HG02884 (cell line): ENCODE results near the gene PGS1.

Experiments used
- ATAC-seq: cut with Tn5 transposase; IDR thresholded peaks from one replicate; pipeline ENCODE4 v1.9.1; 2021; ENCODE audit warnings: mild to moderate bottlenecking, moderate library complexity; ENCODE audit not compliant: unreplicated experiment

Gene PGS1

DNA sequence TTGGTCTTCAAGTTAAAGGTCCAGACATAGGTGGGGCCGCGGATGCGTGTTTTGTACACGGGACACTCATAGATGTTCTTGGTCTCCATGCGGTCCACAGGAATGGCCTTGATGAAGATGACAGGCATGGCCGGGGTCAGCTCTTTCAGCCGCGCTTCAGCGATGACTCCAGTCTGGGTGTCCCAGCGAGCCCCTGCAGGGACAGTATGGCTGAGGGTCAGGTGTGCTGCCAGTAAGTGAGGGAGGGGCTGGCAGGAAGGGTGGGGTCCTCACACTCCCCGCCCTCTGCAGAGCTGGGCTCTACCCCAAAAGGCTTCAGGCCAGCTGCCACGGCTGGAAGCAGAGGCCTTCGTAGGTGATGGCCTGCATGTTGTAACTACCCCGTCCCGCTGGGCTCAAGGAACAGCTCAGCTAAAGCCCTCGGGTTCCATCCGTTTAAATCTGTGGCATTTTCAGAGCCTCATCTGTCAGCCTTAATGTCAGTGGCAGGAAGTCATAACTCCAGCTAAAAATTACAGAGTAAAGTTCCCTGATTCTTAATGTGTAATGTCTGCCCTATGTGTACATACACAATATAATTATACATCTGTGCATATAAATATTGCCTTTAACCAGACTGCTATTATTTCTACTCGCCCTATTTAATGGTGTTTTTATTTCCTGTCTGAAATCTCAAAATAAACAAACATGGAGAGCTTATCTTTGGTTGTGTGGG, 45.7 kb downstream of the PGS1 start:
- no peak for ATAC-seq

DNA sequence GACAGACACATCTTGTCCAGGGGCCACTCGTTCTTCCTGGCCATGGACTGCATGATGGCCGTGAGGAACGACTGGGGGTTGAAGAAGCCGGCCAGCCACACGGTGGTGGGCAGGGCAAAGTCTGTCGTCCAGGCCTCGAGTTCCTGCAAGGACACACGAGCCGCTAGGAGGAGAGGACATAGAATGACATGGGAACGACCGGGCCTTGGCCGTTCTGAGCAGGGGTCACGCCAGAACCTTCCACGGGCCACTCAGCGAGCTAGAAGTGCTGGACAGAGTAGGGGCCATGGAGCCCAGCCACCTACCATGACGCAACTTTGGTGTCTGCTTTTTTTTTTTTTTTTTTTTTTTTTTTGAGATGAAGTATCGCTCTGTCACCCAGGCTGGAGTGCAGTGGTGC, 47.0 kb downstream of the PGS1 start:
- ATAC-seq: no peak

DNA sequence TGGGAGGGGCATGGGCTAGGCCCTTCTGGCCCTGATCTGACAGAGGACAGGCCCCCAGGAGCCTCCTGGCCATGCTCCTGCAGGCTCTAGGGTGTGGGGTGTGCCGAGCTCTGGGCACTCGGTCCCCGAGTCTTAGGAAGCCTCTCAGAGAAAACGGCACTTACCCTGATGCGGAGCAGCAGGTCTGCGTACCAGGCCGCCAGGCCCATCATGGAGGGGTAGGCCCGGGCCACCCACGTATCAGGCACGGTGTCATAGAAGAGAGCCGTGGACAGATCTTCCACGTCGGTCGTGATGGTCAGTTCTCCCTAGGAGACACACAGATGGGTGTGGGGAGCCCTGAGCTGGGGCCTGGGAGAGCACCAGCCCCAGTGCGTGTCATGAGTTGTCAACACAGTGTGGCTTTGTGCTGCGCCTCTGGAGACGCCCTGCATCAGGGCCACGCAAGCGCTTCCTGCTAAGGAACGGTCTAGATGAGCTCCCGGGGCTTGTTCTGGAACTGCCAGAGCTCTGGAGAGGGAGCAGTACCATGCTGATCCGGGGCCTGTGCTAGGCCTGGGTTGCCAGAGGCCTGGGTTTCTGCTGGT, 47.9 kb downstream of the PGS1 start:
- ATAC-seq: no peak

DNA sequence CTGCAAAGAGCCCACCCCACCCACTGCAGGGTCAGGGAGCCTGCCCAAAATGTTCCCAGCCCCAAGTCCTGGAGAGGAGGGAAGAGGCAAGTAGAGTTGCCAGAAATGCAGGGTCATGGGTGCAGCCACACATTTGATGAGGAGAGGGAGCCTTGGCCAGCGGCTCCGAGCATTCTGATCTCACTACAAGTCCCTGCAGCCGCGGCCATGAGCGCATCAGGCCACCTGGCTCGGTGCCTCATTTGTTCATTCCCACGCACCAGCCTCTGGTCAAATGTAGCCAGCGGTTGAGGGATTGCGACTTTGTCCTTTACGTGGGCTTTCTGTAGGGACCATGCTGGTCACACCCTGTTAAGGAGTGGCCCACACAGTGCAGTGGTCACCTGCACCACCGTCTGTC, 48.7 kb downstream of the PGS1 start:
- no peak for ATAC-seq

DNA sequence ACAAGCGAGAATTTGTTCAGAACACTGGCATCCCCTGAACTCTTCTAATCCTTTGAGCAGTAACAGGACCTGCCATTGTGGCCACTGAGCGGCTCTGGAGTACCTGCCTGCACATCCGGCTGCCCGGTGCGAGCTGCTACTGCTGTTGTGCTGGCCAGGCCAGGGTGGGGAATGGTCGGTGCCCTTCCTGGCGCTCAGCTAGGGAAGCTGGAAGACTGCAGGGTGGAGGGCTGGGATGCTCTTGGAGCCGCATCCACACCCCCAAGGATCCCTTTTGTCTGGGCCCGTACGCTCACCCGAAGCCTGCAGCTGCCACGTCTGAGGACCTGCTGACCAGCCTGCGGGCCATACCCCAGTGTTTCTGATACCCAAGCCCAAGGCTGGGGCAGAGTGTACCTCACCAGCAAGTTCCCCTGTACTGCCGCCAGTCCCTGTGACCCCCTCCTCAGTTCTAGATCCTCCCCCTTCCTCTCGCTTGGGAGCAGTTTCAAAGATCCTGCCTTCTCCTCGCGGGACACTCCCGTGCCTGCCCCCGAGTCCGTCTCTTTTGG, 49.7 kb downstream of the PGS1 start:
- no peak for ATAC-seq

DNA sequence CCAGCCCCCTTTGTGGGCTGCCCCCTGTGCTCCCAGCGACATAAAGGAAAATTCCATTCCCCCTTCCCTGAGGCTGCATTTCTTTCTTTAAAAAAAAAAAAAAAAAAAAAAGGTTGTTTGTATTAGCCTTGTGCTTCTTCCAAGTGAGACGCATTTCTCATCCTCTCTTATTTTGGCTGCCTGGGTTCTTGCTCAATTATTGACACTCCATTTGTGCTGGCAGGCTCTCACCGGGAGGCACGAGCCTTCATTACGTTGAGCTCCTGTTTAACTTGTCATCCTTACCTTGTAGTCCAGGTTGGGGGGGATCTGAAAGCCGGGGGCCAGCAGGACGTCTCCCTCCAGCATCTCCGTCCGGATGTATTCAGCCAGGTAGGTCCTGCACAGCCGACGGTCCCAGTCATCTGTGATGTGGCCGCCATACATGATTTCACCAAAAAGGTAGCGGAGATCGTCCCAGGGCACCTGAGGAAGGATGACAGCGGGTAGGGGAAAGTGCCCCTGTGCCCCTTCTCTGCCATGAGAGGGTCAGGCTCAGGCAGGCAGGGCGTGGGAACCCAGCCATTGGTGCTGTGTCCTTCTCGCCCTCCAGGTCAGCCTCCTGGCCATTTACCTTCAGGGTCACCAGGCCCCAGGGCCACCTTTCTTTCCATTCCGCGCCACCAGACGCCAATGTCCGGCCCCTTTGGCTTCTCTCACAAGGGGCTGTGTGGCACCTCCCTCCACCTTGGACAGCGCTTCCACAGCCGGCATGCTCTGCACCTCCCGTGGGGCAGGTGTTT, 50.6 kb downstream of the PGS1 start:
- no peak for ATAC-seq

DNA sequence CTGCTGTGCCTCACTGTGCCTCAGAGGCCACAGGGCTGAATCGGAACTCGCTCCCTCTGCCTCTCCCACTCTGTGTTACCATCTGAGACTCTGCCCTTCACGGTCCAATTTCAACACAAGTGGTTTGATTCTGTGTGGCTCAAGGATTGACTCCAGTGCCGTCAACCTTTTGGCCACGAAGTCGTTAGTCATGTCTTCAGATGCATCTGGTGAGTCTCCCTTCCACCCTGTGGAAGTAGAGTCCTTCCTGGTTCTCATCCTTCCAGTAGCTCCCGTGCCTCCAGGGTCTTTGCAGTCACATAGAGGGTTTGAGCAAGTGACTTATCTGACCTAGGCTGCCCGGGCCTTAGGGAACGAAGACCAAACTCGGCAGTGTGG, 51.2 kb downstream of the PGS1 start:
- ATAC-seq: no peak

DNA sequence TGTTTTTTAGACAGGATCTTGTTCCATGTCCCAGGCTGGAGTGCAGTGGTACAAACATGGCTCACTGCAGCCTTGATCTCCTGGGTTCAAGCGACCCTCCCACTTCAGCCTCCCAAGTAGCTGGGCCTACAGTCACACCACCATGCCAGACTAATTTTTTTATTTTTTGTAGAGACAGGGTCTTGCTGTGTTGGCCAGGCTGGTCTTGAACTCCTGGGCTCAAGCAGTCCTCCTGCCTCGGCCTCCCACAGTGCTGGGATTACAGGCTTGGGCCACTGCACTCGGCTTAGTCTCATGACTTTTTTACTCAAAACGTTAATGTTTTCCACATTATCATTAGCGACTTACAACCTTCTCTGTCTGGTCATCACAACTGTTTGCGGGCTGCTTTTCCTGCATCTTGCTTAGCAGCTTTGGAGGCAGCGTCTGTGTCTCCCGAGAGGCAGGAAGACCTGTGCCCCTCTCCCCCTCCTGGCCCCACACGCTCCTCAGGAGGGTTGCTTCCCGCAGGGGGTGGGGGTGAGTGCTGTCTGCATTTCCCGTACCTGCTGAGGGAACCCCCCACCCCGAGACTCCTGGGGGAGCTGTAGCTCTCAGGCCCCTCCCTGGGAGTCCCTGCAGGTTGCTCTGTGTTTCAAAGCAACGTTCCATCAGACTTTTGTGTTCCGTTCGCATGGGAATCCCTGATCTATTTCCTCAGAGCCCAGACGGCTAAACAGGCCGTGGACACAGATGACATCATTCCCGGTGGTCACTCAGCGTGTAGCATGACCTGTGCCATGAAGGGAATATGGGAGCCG, 52.6 kb downstream of the PGS1 start:
- no peak for ATAC-seq

DNA sequence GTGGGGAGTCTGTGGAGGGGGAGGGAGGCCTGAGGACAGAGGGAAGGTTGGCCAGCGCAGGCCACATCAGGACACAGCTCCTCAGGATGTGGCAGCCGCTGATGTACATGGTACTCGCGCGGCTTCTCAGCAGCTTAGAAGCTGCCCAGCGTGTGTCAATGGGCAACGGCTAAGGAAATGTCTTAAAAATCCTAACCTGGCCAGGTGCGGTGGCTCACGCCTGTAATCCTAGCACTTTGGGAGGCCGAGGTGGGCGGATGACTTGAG, 53.2 kb downstream of the PGS1 start:
- ATAC-seq: no peak

DNA sequence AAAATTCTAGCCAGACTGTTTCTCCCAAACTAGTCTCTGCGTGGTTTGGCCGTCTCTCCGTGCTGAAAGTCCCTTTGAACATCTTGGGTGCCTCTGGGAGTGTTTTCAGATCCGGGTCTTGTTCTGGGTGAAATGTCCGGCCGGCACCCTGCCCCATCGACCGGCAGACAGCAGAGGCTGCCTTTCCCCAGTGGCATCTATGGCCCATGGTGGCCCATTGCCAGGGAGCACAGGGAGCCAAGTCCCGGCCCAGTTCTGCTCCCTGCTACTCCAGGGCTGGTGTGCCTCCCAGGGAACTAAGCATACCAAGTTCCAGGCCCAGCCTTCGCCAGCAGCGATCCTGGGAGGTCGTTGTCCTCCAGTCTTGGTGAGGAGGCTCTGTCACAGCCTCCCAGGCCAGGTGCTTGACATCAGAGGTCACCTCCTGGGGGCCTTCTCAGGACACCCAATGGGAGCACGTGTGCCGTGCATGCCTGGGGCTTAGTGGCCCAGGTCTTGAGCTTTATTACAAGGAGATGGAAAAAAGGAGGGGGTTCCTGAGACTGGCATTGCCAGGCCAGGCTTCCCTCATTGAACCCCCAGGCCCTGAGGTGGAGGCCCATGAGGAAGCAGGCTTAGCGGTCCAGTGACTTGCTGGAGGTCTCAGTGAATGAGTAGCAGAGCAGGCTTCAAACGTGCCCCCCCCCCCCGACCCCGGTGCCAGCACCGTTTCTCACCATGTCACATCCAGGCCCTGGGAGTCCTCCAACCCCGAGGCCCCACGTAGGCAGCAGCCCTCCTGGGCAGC, 54.0 kb downstream of the PGS1 start:
- ATAC-seq: no peak

DNA sequence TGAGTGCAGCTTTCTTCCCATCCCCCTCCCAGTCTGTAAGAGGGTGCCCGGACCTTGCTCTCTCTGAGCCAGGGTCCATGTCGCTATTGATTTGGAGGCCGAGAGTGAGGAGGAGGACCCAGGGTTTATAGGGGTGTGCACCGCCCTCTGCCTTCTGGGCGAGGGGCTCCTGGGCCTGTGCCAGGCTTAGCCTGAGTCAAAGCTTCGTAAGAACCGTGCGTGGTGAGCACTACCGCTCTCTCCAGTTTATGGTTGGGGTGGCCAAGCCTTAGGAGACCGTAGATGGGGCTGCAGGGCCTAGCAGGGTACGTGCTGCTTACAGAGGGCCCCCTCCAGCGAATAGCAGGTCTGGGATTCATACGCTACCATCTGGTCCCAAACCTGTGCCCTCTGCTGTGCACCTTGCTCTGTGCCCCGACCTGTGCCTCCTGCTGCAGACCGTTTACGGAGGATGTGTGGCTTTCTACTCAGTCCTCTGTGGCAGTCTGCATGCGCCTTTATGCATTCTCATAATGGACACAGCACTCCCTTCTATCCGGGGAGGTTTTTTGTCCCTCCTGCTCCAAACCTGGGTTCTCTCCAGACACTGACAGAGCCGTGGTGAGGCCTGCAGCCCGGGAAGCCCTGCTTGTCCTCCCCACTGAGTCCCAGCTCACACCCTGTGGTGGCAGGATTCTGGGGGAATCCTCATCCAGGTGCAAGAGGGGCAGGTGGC, 54.7 kb downstream of the PGS1 start:
- ATAC-seq: no peak

DNA sequence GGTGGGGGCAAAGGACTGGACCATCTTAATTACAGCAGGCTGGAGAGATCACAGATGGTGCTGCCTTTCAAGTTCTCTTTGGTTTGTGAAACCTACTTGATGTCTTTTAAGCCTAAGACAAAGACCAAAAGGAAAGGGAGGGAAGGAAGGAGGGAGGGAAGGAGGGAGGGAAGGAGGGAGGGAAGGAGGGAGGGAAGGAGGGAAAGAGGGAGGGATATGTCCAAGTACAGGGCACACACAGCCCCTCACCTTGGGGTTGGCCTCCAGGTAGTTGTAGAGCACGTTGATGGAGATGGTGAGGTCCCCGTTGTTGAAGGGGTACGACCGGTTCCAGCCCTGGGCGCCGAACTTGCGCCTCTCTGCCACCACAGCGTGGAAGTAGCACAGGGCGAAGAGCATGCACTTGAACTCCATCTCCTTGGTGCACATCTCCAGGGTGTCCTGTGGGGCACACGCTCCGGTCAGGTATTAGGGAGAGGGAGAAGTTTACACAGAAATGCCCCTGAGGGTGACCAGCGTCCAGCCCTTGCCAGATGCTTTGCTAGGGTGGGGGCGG, 55.4 kb downstream of the PGS1 start:
- ATAC-seq: no peak

DNA sequence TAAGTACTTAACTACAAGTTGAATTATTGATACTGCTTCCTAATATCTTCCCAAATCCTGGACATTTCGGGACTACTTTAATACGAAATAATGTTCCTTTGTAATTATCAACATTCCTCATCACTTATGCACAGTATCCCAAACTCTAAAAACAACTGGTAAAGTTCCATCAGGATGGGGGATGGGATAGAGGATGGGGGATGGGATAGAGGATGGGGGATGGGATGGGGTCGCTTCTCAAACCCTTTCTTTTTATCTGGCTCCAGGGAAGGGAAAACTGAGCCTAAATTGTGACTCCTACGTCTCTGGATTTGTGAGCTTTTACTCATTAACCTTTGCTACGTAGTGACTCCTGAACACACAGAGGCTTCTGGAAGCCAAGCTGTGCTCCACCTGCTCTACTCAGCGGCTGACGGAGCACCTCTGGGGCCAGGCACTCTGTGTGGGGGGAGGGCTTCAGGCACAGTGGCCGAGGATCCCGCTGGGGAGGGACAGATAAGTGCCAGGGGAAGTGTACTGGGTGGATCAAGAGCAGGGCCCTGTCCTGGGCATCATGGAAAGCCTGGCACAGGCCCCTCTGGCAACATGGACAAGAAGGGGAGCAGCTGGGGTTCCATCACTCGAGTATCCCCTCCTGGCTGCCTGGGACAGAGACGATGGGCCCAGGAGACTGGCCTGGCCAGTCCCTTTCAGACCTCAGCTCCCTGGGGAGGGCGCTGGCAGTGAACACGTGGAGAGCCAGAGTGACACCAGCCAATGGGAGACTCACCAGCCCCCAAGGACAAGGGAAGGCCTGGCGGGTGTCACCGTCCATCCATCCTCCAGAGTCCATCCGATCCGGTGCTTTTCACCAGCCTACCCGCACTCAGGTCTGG, 56.2 kb downstream of the PGS1 start:
- no peak for ATAC-seq

DNA sequence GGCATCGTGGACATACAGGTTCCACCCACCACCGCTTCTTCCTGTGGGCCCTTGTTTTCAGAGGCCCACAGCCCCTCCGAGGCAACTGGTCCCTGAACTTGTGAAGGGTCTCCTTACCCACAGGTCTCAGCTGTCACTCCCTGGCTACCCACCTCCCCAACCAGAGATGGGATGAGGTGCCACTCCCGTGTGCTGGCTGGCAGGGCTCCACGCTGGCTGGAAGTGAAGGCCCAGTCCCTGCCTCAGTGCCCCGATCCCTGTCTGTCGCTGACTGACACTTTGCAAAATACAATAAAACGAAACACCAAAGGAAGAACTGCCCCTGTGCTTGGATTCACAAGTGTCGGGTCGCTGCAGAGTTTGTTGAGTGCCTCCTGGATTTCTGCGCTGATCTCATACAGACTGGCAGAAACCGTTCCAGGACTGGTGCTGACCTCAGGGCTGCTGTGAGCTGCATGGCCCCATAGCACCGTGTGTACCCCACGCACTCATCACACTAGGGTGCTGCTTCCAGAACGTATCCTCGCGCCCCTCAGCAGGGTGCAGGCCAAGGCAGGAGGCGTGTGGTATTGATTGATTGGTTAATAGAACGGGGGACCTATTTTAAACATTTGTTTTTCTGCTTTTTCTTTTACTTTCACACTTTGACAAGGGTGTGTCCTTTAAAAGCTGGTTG, 57.0 kb downstream of the PGS1 start:
- no peak for ATAC-seq

DNA sequence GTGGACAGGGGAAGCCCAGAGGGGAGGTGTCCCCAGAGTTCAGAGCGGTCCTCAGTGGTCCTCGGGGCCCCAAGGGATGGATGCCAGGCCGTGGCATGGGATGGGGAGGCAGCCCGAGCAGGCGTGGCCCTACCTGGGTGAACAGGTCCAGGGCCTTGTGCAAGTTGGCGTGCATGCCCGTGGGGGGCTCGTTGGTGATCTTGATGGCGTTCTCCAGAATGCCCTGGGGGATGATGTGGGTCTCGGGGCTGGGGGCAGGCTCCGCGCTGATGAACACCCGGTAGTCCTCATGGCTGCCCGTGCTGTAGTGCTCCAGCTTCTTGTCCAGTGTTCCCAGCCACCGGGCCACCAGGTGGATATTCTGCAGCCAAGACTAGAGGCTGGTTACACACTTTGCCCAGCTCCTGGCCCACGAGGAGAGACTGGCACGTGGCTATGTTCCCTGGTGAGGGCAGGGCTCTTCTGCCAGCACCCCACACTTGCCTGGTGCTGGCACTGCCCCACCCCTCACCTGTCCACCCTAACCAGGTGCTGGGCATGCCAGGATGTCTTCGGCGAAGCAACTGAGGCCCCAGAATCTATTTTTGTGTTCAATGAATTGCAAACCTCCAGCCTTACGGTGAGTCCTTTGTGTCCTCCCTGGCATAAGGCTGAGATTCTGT, 59.2 kb downstream of the PGS1 start:
- no peak for ATAC-seq

DNA sequence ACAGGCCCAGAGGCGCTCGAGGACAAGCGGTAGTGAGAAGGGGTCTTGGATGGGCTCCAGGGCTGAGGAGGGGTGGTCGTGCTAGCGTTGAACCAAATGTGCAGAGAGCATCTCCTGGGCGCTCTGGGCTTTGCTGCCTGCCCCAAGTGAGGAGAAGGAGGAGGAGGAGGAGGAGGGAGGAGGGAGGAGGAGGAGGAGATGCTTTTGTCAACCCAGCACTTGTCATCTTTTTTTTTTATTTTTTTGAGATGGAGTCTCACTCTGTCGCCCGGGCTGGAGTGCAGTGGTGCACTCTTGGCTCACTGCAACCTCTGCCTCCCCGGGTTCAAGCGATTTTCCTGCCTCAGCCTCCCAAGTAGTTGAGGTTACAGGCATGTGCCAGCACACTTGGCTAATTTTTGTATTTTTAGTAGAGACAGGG, 59.8 kb downstream of the PGS1 start:
- no peak for ATAC-seq

DNA sequence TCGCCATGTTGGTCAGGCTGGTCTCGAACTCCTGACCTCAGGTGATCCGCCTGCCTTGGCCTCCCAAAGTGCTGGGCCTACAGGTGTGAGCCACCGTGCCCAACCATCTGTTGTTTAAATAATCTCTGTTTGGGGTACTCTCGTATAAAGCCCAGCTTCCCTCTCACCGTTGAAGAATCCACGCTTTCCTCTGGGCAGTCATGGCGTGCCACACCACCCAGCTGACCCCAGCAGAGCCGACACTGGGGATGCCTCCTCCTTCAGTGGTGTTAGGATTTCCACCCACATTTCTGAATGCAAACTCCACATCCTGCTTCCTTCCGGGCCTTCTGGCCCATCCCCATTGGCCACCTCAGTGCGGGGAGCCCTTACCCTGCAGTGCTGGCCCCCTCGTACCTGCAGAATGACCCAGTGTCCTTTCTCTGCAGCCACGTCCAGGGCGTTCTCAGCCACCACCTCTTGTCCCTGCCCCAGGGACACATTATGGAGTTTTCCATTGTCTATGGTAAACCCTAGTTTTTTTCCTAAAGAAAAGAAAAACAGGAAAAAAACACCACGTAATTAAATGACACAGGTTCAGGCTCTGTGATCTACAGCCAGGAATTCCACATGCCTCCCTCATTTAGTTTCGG, 60.4 kb downstream of the PGS1 start:
- ATAC-seq: no peak
